Type B pancreatic cell (in vitro differentiated cells): ENCODE measurements around the gene OR5AL1. TPM values are rescaled to one million over a fixed set of nuclear protein-coding genes. Genes with fewer than 3 reads are reported as not detected.

Experiments
- DNase-seq: peaks from one replicate; pipeline ENCODE4 v3.0.0; 2021; ENCODE audit warnings: mixed read lengths; ENCODE audit not compliant: unreplicated experiment; ENCODE audit errors: extremely low spot score
- H3K27ac Mint-ChIP-seq: 2 replicates; pipeline ENCODE4 v1.8.0; 2021; ENCODE audit warnings: mild to moderate bottlenecking, mixed read lengths
- H3K27me3 Mint-ChIP-seq: 2 replicates; pipeline ENCODE4 v1.8.0; 2021; ENCODE audit warnings: mixed read lengths
- H3K36me3 Mint-ChIP-seq: 2 replicates; pipeline ENCODE4 v1.8.0; 2021; ENCODE audit warnings: mixed read lengths
- H3K4me1 Mint-ChIP-seq: one replicate; pipeline ENCODE4 v1.8.0; 2021; ENCODE audit warnings: mixed read lengths; ENCODE audit not compliant: unreplicated experiment
- H3K4me3 Mint-ChIP-seq: 2 replicates; pipeline ENCODE4 v1.8.0; 2021; ENCODE audit warnings: mild to moderate bottlenecking, mixed read lengths
- H3K9me3 Mint-ChIP-seq: 2 replicates; pipeline ENCODE4 v1.8.0; 2021; ENCODE audit warnings: mixed read lengths
- total RNA-seq: library from RNA; stranded (reverse); gene quantifications from 2 replicates; pipeline ENCODE4 v1.2.1, GENCODE V29; 2021; ENCODE audit warnings: low replicate concordance
- TF ChIP-seq, protein P1 (sequence below): fragments of 200-600 bp; sonication (generic); conservative IDR thresholded peaks from 2 replicates; pipeline ENCODE4 v1.5.0; 2021; ENCODE audit warnings: antibody characterized with exemption, mild to moderate bottlenecking

The OR5AL1 gene
- total RNA-seq, 1 donor from 2014 or later, result not detected

DNA sequence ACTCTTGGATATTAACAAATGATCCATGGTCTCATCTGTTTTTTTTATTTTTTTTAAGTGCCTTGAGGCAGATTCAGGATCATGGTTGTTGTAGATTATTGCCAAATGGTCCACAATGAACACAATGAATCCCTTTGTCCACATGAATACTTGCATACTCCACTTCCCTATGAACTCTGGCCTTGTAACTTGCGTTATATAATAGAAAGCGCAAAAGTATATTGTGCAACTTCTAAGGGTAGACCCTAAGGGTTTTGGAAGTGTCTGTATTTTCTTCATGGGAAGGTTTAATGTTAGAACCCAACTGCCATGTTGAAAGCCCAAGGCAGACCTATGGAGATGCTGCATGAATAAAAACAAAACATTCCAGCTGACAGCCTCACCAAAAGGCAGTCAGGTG, 8.1 kb upstream of the OR5AL1 start:
- no peak overlapping the region for H3K4me3 Mint-ChIP-seq
- no peaks in the 10 kb centered on the region for H3K27me3 Mint-ChIP-seq
- no peak overlapping the region for H3K27ac Mint-ChIP-seq
- DNase-seq, result no peak
- peaks cover 5% of the 10 kb centered on the region for H3K9me3 Mint-ChIP-seq
- TF ChIP-seq, protein P1, sequence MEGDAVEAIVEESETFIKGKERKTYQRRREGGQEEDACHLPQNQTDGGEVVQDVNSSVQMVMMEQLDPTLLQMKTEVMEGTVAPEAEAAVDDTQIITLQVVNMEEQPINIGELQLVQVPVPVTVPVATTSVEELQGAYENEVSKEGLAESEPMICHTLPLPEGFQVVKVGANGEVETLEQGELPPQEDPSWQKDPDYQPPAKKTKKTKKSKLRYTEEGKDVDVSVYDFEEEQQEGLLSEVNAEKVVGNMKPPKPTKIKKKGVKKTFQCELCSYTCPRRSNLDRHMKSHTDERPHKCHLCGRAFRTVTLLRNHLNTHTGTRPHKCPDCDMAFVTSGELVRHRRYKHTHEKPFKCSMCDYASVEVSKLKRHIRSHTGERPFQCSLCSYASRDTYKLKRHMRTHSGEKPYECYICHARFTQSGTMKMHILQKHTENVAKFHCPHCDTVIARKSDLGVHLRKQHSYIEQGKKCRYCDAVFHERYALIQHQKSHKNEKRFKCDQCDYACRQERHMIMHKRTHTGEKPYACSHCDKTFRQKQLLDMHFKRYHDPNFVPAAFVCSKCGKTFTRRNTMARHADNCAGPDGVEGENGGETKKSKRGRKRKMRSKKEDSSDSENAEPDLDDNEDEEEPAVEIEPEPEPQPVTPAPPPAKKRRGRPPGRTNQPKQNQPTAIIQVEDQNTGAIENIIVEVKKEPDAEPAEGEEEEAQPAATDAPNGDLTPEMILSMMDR, result no peak
- no peaks in the 10 kb centered on the region for H3K36me3 Mint-ChIP-seq
- no peaks in the 10 kb centered on the region for H3K4me1 Mint-ChIP-seq

DNA sequence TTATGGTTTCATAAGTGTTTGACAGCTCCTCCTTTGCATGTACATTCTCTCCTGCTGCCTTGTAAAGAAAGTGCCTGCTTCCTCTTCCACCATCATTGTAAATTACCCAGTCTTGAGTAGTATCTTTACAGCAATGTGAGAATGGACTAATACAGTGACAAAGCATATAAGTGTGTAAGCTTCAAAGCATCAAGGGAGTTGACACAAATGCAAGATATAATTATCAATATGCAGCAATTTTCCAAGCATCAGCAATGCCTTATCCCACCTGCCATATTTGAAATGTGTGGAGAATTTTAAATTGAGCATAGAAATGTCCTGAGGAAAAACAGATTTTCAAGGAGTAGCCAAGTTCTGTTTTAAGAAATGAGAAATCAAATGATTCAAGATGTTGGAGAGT, 1.7 kb upstream of the OR5AL1 start:
- no peaks in the 10 kb centered on the region for H3K4me1 Mint-ChIP-seq
- H3K27me3 Mint-ChIP-seq, result no peaks in the 10 kb centered on the region

DNA sequence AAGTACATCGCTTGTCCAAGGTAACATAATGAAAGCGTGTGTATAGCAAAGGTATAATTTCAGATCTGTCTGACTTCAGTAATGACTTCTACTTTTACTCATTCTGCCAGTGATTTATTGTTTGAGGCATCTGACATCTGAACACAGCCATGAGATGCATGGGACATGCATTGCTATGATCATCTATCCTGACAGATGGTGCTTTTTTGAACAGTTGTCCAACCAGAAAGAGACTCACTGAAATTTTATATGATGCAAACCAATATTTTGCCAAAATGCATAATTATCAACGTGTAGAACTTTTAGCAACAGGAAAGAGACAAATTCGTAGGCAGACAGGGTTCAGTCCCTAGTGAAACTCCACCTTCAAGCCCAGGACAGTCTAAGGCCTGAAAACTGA, 41.0 kb downstream of the OR5AL1 start:
- Mint-ChIP-seq H3K4me1 (no peaks in the 10 kb centered on the region), H3K27me3 (no peaks in the 10 kb centered on the region), H3K36me3 (no peaks in the 10 kb centered on the region), H3K9me3 (no peaks in the 10 kb centered on the region), H3K27ac (no peak overlapping the region), H3K4me3 (no peak overlapping the region)
- DNase-seq, result no peak
- TF ChIP-seq, protein P1, result no peak

More for the DNA sequence above, 1.7 kb upstream of the OR5AL1 start:
- Mint-ChIP-seq H3K27ac (no peak overlapping the region), H3K36me3 (no peaks in the 10 kb centered on the region), H3K9me3 (peaks cover 5% of the 10 kb centered on the region), H3K4me3 (no peak overlapping the region)
- DNase-seq, result no peak
- TF ChIP-seq, protein P1, result no peak

DNA sequence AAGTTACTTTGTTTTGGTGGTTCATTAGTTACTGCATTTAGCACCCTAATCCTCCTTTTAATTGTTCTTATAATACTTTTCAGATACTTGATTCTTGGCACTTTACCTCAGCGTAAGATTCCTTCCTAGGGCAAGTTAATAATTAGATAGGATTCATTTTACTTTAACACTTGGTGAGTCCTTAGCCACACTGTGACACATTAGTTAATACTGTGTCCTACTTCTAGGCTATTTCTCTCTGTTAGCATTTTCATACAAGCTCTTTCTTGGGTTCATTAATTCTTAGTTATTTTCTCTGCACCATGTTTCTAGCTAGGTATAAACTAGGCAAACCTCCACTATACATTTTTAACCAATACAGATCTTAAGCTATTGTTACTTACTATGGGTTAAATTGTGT, 44.6 kb downstream of the OR5AL1 start:
- H3K4me3 Mint-ChIP-seq, result no peak overlapping the region

More for the DNA sequence above, 44.6 kb downstream of the OR5AL1 start:
- TF ChIP-seq, protein P1, result no peak
- no peaks in the 10 kb centered on the region for H3K4me1 Mint-ChIP-seq
- no peak for DNase-seq
- no peaks in the 10 kb centered on the region for H3K36me3 Mint-ChIP-seq
- no peaks in the 10 kb centered on the region for H3K27me3 Mint-ChIP-seq
- no peak overlapping the region for H3K27ac Mint-ChIP-seq
- no peaks in the 10 kb centered on the region for H3K9me3 Mint-ChIP-seq

Other genes starting within 250 kb of the OR5AL1 start
- not detected in 2 replicates for gene OR5J2, start 236.1 kb upstream of the OR5AL1 start, total RNA-seq
- gene OR5T2, start 178.4 kb upstream of the OR5AL1 start, total RNA-seq, result not detected in 2 replicates
- gene OR5T3, start 160.4 kb upstream of the OR5AL1 start, total RNA-seq, result not detected in 2 replicates
- not detected in 2 replicates for gene OR5T1, start 138.5 kb upstream of the OR5AL1 start, total RNA-seq
- gene OR8H1, start 120.4 kb upstream of the OR5AL1 start, total RNA-seq, result not detected in 2 replicates
- gene OR8K3, start 97.6 kb upstream of the OR5AL1 start, total RNA-seq, result not detected in 2 replicates
- not detected in 2 replicates for gene OR8K1, start 66.7 kb upstream of the OR5AL1 start, total RNA-seq
- gene OR8J1, start 58.4 kb upstream of the OR5AL1 start, total RNA-seq, result not detected in 2 replicates
- not detected in 2 replicates for gene OR8U1, start 37.1 kb upstream of the OR5AL1 start, total RNA-seq
- gene OR5M3, start 60.7 kb downstream of the OR5AL1 start, total RNA-seq, result not detected in 2 replicates
- gene OR5M8, start 78.7 kb downstream of the OR5AL1 start, total RNA-seq, result not detected in 2 replicates
- not detected in 2 replicates for gene OR5M11, start 130.6 kb downstream of the OR5AL1 start, total RNA-seq
- gene OR5M10, start 165.0 kb downstream of the OR5AL1 start, total RNA-seq, result not detected in 2 replicates
- gene OR5M1, start 202.2 kb downstream of the OR5AL1 start, total RNA-seq, result not detected in 2 replicates
- not detected in 2 replicates for gene OR5AP2, start 229.7 kb downstream of the OR5AL1 start, total RNA-seq